ENCODE data around the gene ZNF511. TPM values are rescaled to one million over a fixed set of nuclear protein-coding genes. Genes with fewer than 3 reads are reported as not detected.

Gene ZNF511
- total RNA-seq, 1 experiment from 2014 or later = 69.6 TPM

GRCh38 chr10:133339708-133340380, 31.1 kb downstream of the ZNF511 start (continued):
- TF ChIP-seq OVOL2 (CRISPR knock-in tag; IDR thresholded peaks at IDR 0.05; ENCODE audit: borderline replicate concordance) = no peak

GRCh38 chr10:133341983-133342382, 33.3 kb downstream of the ZNF511 start:
- Mint-ChIP-seq H3K27me3 (ENCODE audit: low read depth) (peaks cover 35% of the 10 kb centered on the region), H3K4me3 (no peak overlapping the region), H3K4me1 (peaks cover 14% of the 10 kb centered on the region), H3K9me3 (peaks cover 10% of the 10 kb centered on the region), H3K36me3 (no peaks in the 10 kb centered on the region), H3K27ac (no peak overlapping the region)
- ATAC-seq (no peak), DNase-seq (ENCODE audit: low spot score) (no peak)
- ChIA-PET POLR2A (no interaction called here), CTCF (interaction anchor here (1.0 kb wide), 1 partner anchor 12 kb away, joined by 4 read pairs; no protein-coding TSS in a partner anchor)
- TF ChIP-seq E2F4 (CRISPR knock-in tag; IDR thresholded peaks at IDR 0.05; ENCODE audit: borderline replicate concordance, low read depth) = no peak
- TF ChIP-seq ZNF281 (CRISPR knock-in tag; IDR thresholded peaks at IDR 0.05) = no peak
- TF ChIP-seq ZNF416 (CRISPR knock-in tag; IDR thresholded peaks at IDR 0.05) = no peak
- TF ChIP-seq E2F5 (CRISPR knock-in tag; IDR thresholded peaks at IDR 0.05) = no peak
- TF ChIP-seq TEAD4 (CRISPR knock-in tag; IDR thresholded peaks at IDR 0.05) = no peak
- TF ChIP-seq NFYB (CRISPR knock-in tag; conservative IDR thresholded peaks at IDR 0.05; ENCODE audit: low read depth) = no peak
- no peak for TF ChIP-seq NFE2L1 (CRISPR knock-in tag; IDR thresholded peaks at IDR 0.05)

- Mint-ChIP-seq H3K27ac (no peak overlapping the region), H3K4me1 (peaks cover 15% of the 10 kb centered on the region), H3K27me3 (ENCODE audit: low read depth) (peaks cover 35% of the 10 kb centered on the region), H3K36me3 (no peaks in the 10 kb centered on the region), H3K4me3 (no peak overlapping the region), H3K9me3 (peaks cover 10% of the 10 kb centered on the region)
- no peak for DNase-seq (ENCODE audit: low spot score)
- no peak for ATAC-seq
- TF ChIP-seq CREB1 (CRISPR knock-in tag; IDR thresholded peaks at IDR 0.05) (no peak), ZNF532 (CRISPR knock-in tag; IDR thresholded peaks at IDR 0.05; ENCODE audit: borderline replicate concordance) (no peak)
- POLR2A ChIA-PET = no interaction called here
- CTCF ChIA-PET = interaction anchor here (0.9 to 1.5 kb wide), 2 partner anchors 13 to 15 kb away, joined by 4 to 7 read pairs; partner anchors contain the start of gene FUOM
Observed at GRCh38 chr10:133342942-133343341, 34.2 kb downstream of the ZNF511 start.

- CTCF ChIA-PET = interaction anchor here (0.9 to 1.5 kb wide), 3 partner anchors 14 to 25 kb away, joined by 4 to 7 read pairs (median 7); partner anchors contain the start of gene FUOM
- peaks cover 15% of the 10 kb centered on the region for H3K4me1 Mint-ChIP-seq
- no peak for DNase-seq (ENCODE audit: low spot score)
- TF ChIP-seq PREB (CRISPR knock-in tag; IDR thresholded peaks at IDR 0.05; ENCODE audit: borderline replicate concordance) (no peak), NFATC4 (CRISPR knock-in tag; IDR thresholded peaks at IDR 0.05) (no peak), TEAD1 (CRISPR knock-in tag; IDR thresholded peaks at IDR 0.05) (no peak), RORB (CRISPR knock-in tag; IDR thresholded peaks at IDR 0.05) (no peak), USF2 (CRISPR knock-in tag; IDR thresholded peaks at IDR 0.05) (no peak), ZNF121 (CRISPR knock-in tag; IDR thresholded peaks at IDR 0.05) (no peak), IRF2 (CRISPR knock-in tag; IDR thresholded peaks at IDR 0.05; ENCODE audit: borderline replicate concordance, low read depth) (no peak), ELF4 (CRISPR knock-in tag; IDR thresholded peaks at IDR 0.05; ENCODE audit: low read depth) (no peak), TEAD4 (CRISPR knock-in tag; IDR thresholded peaks at IDR 0.05) (no peak), NR1H2 (CRISPR knock-in tag; IDR thresholded peaks at IDR 0.05) (no peak)
Observed at GRCh38 chr10:133343558-133343957, 34.8 kb downstream of the ZNF511 start.

More at GRCh38 chr10:133343558-133343957, 34.8 kb downstream of the ZNF511 start:
- H3K27me3 Mint-ChIP-seq (ENCODE audit: low read depth) = peaks cover 35% of the 10 kb centered on the region
- no peak overlapping the region for H3K4me3 Mint-ChIP-seq
- POLR2A ChIA-PET = no interaction called here
- no peak for ATAC-seq
- no peaks in the 10 kb centered on the region for H3K36me3 Mint-ChIP-seq
- H3K27ac Mint-ChIP-seq = no peak overlapping the region
- H3K9me3 Mint-ChIP-seq = peaks cover 10% of the 10 kb centered on the region
